ENCODE results near the gene PRIMPOL.

- TF ChIP-seq GATA3 (IDR thresholded peaks at IDR 0.05; ENCODE audit: low read depth, low read length), result no peak
- no peak for TF ChIP-seq GATA2 (IDR thresholded peaks at IDR 0.05; ENCODE audit: low read depth, low read length)
These were observed 31.2 kb downstream of the PRIMPOL start for GRCh38 chr4:184680698-184681097.
